HUES64 (cell line): ENCODE measurements around the gene AACS.

ENCODE experiments used
- H3K27ac ChIP-seq: 2 replicates; pipeline ENCODE4 v1.7.0; 2013; ENCODE audit warnings: low read depth, low read length, inconsistent platforms
- H3K27me3 ChIP-seq: 2 replicates; pipeline ENCODE4 v1.6.1; 2013; ENCODE audit warnings: mild to moderate bottlenecking, low read length; ENCODE audit not compliant: insufficient read depth
- H3K36me3 ChIP-seq: 2 replicates; pipeline ENCODE4 v1.6.1; 2013; ENCODE audit warnings: mild to moderate bottlenecking, low read length; ENCODE audit not compliant: insufficient read depth
- H3K4me1 ChIP-seq: 2 replicates; pipeline ENCODE4 v1.6.1; 2013; ENCODE audit warnings: mild to moderate bottlenecking, low read length, moderate library complexity; ENCODE audit not compliant: insufficient read depth
- H3K4me3 ChIP-seq: 2 replicates; pipeline ENCODE4 v1.5.1; 2013; ENCODE audit warnings: mild to moderate bottlenecking, low read length, moderate library complexity
- H3K9ac ChIP-seq: 2 replicates; pipeline ENCODE4 v1.6.1; 2013; ENCODE audit warnings: mild to moderate bottlenecking, low read depth, low read length
- H3K9me3 ChIP-seq: 2 replicates; pipeline ENCODE4 v1.6.1; 2013; ENCODE audit warnings: low read depth, low read length; ENCODE audit not compliant: insufficient read depth
- WGBS: fragments of 150-250, 120-280 bp; methylation state at CpG from one replicate; pipeline ENCODE4 v1.1.7; 2013; ENCODE audit warnings: missing lambda C conversion rate; 5-methylcytosine and 5-hydroxymethylcytosine counted together

The AACS gene

GRCh38 chr12:125128439-125129178 is 63.4 kb downstream of the AACS start:
- peaks cover 40% of the 10 kb centered on the region for H3K36me3 ChIP-seq
- H3K9ac ChIP-seq = no peak overlapping the region
- WGBS = 94% methylated on average over 18 of the region's 18 CpGs
- H3K27ac ChIP-seq = no peak overlapping the region
- no peaks in the 10 kb centered on the region for H3K9me3 ChIP-seq
- H3K4me3 ChIP-seq = no peak overlapping the region
- H3K27me3 ChIP-seq = no peaks in the 10 kb centered on the region
- no peaks in the 10 kb centered on the region for H3K4me1 ChIP-seq

GRCh38 chr12:125129179-125129571 is 63.9 kb downstream of the AACS start:
- H3K4me1 ChIP-seq = no peaks in the 10 kb centered on the region
- peaks cover 42% of the 10 kb centered on the region for H3K36me3 ChIP-seq
- H3K27ac ChIP-seq = no peak overlapping the region
- H3K4me3 ChIP-seq = no peak overlapping the region
- WGBS = 94% methylated on average over 10 of the region's 10 CpGs
- no peaks in the 10 kb centered on the region for H3K27me3 ChIP-seq
- no peak overlapping the region for H3K9ac ChIP-seq
- H3K9me3 ChIP-seq = no peaks in the 10 kb centered on the region

- H3K36me3 ChIP-seq = peaks cover 45% of the 10 kb centered on the region
- WGBS = 96% methylated on average over 18 of the region's 18 CpGs
Measured at GRCh38 chr12:125129591-125130255, 64.5 kb downstream of the AACS start.

GRCh38 chr12:125131958-125132357 is 66.7 kb downstream of the AACS start:
- no peaks in the 10 kb centered on the region for H3K9me3 ChIP-seq
- H3K27ac ChIP-seq = no peak overlapping the region
- H3K4me1 ChIP-seq = no peaks in the 10 kb centered on the region
- 97% methylated on average over 8 of the region's 8 CpGs for WGBS
- H3K9ac ChIP-seq = no peak overlapping the region
- no peak overlapping the region for H3K4me3 ChIP-seq
- no peaks in the 10 kb centered on the region for H3K27me3 ChIP-seq
- H3K36me3 ChIP-seq = peaks cover 50% of the 10 kb centered on the region

More at GRCh38 chr12:125129591-125130255, 64.5 kb downstream of the AACS start:
- no peak overlapping the region for H3K27ac ChIP-seq
- H3K27me3 ChIP-seq = no peaks in the 10 kb centered on the region
- H3K9ac ChIP-seq = no peak overlapping the region
- H3K4me1 ChIP-seq = no peaks in the 10 kb centered on the region
- no peak overlapping the region for H3K4me3 ChIP-seq
- no peaks in the 10 kb centered on the region for H3K9me3 ChIP-seq

- Histone ChIP-seq H3K9me3 (no peaks in the 10 kb centered on the region), H3K27me3 (no peaks in the 10 kb centered on the region), H3K9ac (no peak overlapping the region), H3K36me3 (peaks cover 50% of the 10 kb centered on the region), H3K27ac (no peak overlapping the region), H3K4me1 (no peaks in the 10 kb centered on the region), H3K4me3 (no peak overlapping the region)
- 92% methylated on average over 16 of the region's 16 CpGs for WGBS
Measured at GRCh38 chr12:125132698-125133400, 67.6 kb downstream of the AACS start.

GRCh38 chr12:125133616-125134015 is 68.4 kb downstream of the AACS start:
- H3K9me3 ChIP-seq = no peaks in the 10 kb centered on the region
- no peak overlapping the region for H3K9ac ChIP-seq
- H3K36me3 ChIP-seq = peaks cover 50% of the 10 kb centered on the region
- no peak overlapping the region for H3K27ac ChIP-seq
- 92% methylated on average over 12 of the region's 12 CpGs for WGBS
- H3K4me1 ChIP-seq = no peaks in the 10 kb centered on the region
- H3K4me3 ChIP-seq = no peak overlapping the region
- no peaks in the 10 kb centered on the region for H3K27me3 ChIP-seq

- no peaks in the 10 kb centered on the region for H3K4me1 ChIP-seq
- H3K9ac ChIP-seq = no peak overlapping the region
- no peak overlapping the region for H3K4me3 ChIP-seq
- no peak overlapping the region for H3K27ac ChIP-seq
- no peaks in the 10 kb centered on the region for H3K9me3 ChIP-seq
- H3K36me3 ChIP-seq = peaks cover 50% of the 10 kb centered on the region
- H3K27me3 ChIP-seq = no peaks in the 10 kb centered on the region
- 96% methylated on average over 14 of the region's 14 CpGs for WGBS
Measured at GRCh38 chr12:125134576-125134975, 69.3 kb downstream of the AACS start.

- Histone ChIP-seq H3K27ac (no peak overlapping the region), H3K4me1 (0 out of 2 replicates have a peak, but pooled peaks cover 7% of the 10 kb centered on the region), H3K4me3 (no peak overlapping the region), H3K9ac (no peak overlapping the region), H3K36me3 (peaks cover 37% of the 10 kb centered on the region), H3K27me3 (no peaks in the 10 kb centered on the region), H3K9me3 (no peaks in the 10 kb centered on the region)
- WGBS = 95% methylated on average over 8 of the region's 8 CpGs
Measured at GRCh38 chr12:125135906-125136305, 70.7 kb downstream of the AACS start.

- no peak overlapping the region for H3K27ac ChIP-seq
- H3K9me3 ChIP-seq = no peaks in the 10 kb centered on the region
- H3K4me1 ChIP-seq = 0 out of 2 replicates have a peak, but pooled peaks cover 7% of the 10 kb centered on the region
- no peak overlapping the region for H3K9ac ChIP-seq
- no peak overlapping the region for H3K4me3 ChIP-seq
- no peaks in the 10 kb centered on the region for H3K27me3 ChIP-seq
- H3K36me3 ChIP-seq = peaks cover 32% of the 10 kb centered on the region
- 96% methylated on average over 19 of the region's 19 CpGs for WGBS
Measured at GRCh38 chr12:125136702-125137101, 71.5 kb downstream of the AACS start.

GRCh38 chr12:125137766-125138344 is 72.6 kb downstream of the AACS start:
- 92% methylated on average over 17 of the region's 17 CpGs for WGBS
- Histone ChIP-seq H3K27ac (no peak overlapping the region), H3K9ac (no peak overlapping the region), H3K4me1 (0 out of 2 replicates have a peak, but pooled peaks cover 7% of the 10 kb centered on the region), H3K4me3 (no peak overlapping the region), H3K9me3 (no peaks in the 10 kb centered on the region), H3K36me3 (peaks cover 32% of the 10 kb centered on the region), H3K27me3 (no peaks in the 10 kb centered on the region)
